Activated T-cell treated with anti-CD3 and anti-CD28 coated beads, Interleukin-2, amount 50 U/mL, for 48 hours (primary cell): ENCODE measurements around the gene FMNL2.

ENCODE experiments used
- DNase-seq, 2 experiments: peaks; one replicate each; pipeline ENCODE4 v3.0.0-alpha.2; 2020

Gene FMNL2

GRCh38 chr2:152588998-152589397, 254.0 kb downstream of the FMNL2 start:
- no peak for DNase-seq

- DNase-seq, result no peak
Measured at GRCh38 chr2:152594022-152594766, 259.2 kb downstream of the FMNL2 start.

DNA sequence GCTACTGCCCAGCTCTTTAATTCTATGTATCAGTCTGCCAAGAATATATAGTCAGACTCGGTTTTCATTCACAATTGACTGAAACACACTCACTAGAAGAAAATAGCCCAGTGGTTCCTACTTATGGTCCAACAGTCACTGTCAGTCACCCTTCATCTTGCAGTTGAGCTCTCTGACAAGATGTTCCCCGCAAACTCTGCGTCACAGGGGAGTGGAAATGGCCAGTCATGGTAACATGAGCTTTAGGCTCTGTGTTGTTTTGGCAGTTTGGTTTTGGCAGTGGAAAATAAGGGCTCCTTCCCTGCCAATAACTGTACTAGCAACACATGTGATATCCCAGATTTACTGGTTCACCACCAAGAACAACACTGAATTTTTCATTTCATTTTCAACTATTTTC, 259.8 kb downstream of the FMNL2 start:
- no peak for DNase-seq

GRCh38 chr2:152598975-152599759, 264.2 kb downstream of the FMNL2 start:
- no peak for DNase-seq

DNA sequence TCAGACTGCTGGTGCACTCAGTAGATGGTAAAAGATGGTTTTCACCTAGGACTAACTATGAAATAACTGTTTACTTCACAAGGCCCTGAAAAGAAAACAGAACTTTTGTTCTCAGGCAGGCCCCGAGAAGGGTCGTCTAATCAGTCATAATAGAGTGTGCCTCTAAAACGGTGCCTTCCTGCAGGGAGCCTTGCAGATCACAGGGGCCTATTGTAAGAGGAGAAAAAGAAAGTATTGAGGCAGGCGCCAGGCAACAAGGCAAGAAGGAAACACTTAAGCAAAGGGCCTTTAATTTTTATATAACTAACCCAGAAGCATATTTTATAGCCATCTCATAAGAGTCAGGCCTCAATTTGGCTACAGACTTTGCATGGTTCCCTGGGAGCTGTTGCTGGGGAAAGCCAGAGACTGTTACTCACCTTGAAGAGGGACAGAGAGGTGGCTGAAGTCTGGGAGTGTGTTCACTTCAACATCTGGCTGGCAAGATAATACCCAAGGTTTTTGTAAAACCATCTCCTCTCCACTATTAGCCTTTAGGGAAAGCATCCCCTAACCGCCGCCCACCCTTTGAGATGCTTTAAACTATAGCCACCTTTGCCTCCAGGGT, 265.2 kb downstream of the FMNL2 start:
- DNase-seq, result no peak

- no peak for DNase-seq
Measured at GRCh38 chr2:152600697-152601096, 265.7 kb downstream of the FMNL2 start.

GRCh38 chr2:152602750-152603149, 267.8 kb downstream of the FMNL2 start:
- DNase-seq, result no peak

GRCh38 chr2:152603166-152603565, 268.2 kb downstream of the FMNL2 start:
- no peak for DNase-seq

DNA sequence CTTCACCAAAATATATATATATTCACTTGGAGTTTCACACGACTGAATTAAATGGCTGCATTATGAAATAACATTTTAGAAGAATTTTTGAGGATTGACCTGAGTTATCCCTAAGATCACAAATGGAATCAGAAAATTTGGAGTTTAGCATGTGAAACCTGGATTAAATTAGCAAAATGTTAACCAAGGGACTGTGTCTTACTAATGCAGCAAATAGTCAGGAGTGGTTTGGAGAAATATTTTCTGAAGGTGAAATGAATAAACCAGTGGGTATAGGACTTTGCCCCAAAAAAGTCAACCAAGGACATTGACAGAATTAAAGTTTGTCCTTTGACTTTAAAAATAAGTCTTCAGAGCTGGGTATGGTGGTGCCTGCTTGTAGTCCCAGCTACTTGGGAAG, 271.1 kb downstream of the FMNL2 start:
- DNase-seq, result no peak

- DNase-seq, result no peak
Measured at GRCh38 chr2:152606941-152607340, 272.0 kb downstream of the FMNL2 start.

DNA sequence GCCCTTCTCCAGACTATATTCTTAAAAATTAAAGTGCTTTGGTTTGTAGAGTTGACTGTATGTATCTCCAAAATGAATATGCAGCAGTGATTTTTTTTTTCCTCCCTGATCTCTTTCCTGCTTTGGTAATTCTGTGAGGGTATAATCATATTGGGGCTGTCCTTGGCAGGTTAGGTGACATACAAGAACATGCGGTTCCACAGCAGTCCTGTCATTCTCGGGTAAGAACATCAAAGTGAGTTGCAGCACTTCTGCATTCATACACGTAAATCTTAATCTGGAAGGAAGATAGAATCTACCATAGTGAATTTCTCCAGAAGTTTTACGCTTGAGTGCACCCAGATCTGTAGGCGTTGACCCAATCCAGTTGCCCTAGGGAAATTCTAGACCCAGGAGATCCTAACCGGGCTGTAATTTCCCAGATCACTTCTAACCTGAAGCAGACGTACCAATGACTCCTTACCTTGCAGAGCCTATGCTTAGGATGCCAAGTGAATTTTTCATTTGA, 272.9 kb downstream of the FMNL2 start:
- no peak for DNase-seq

- DNase-seq, result no peak
Measured at GRCh38 chr2:152609154-152609553, 274.2 kb downstream of the FMNL2 start.

DNA sequence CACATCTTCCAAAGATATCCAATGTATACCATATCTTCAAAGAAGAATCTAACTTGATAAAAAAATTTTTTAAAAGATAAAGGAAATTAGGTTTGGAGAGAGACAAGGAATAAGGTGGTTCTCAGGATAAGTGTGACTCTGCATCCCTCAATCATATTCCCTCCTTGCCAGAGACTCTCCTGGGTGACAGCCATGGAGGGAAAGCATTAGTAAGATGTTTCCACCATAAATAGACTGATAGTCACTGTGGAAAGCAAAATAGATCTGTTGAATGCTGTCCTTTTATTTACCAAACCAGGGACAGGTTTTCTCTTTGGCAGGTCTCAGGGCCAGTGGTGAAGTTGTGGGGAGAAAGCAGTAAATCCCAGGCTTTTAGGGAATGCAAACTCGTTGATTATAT, 274.7 kb downstream of the FMNL2 start:
- no peak for DNase-seq

DNA sequence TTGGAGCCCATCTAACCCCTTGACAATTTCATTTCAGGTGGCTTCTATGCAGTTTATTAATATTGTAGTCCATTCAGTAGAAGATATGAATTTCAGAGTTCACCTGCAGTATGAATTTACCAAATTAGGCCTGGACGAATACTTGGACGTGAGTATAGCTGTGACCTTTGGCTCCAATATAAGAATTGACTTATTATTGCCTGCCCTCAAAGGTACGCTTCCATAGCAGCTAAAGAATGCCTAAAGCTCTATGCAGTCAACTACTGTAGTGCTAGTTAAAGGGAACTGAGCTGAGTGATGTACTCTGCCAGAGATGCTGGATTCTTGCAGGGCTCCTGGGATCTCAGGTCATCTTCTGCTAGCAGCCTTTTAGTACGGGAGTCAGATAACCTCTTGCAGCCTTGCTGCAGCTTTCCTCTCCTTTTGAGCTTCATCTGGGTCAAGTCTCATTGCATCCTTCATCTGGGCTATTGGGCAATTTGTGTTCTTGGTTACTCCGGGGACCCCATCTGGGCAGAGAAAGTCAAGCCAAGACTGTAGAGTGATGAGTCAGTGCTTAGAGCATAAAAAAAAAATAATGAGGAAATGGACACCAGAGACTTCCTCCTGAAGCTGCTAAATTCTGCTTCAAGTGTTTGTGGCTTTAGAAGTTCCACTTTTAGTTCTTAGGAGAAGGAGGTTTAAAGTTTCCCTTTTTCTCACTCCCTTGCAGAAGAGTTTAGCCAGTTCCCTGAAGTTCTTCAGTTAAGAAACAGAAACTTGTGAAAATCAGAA, 276.7 kb downstream of the FMNL2 start:
- no peak for DNase-seq

DNA sequence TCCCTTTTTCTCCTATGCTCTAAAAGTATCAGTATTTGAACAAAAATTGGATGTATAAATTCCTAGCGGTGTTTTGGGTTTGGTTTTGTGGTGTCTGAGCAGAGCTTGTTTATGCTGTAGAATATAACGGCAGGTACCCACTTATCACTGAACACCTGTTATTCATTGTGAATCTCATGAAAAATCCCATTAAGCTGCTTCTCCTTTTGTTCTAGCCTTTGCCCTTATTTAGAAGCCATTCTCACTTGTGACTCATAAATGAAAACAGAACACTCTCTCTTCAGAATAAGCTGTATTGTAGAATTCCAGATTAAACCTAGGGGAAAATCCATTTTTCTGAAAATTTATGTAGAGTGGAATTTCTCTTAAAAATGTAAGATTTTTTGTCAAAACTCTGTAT, 278.3 kb downstream of the FMNL2 start:
- DNase-seq, result no peak

DNA sequence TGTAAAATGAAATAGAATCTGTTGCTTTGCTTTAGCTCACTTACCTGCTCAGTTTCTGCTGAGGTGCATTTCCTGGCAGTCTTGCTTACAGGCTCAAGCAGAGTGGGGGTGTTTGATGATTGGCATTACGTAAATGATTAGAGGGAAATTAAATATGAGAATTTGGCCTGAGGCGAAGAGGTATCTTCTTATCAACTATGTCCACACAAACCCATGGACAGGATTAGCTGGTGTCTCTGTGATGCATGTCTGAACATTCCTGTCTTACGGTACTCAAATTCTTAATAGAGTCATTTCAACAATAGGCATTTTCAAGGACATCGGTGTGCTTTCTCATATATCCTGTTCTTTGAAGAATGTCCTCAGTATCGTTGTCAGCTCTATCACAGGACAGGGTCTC, 280.2 kb downstream of the FMNL2 start:
- no peak for DNase-seq

DNA sequence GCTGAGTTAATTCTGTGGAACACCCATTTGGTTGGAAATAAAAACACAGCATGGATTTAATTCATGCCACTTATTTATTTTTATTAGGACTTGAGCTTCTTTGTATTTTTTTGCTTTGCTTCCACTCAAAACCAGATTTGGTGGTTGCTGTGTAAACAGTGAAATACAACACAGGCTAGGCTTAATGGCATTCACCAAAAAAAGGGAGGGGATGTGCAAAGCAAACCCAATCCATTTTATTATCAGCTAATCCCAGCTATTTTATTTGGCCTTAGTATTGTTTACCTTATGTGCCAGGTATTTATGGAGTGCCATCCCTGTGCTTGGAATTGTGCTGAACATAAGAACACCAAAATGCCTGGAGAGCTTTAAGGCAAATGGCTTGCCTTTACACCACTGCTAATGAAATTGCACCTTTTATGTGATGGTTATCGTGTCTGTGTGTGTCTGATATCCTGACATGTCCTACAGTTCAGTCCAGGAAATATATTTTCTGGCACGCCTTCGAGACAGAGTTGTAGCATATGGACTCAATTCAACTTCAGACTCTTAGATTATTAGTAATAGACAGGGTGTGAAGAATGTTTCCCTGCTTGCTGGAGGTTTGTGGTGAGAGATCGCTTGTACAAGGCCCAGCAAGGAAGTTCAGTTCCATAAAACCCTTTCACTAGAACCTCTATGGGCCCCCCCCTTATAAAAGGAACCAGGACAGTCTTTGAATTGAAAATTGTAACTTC, 282.6 kb downstream of the FMNL2 start:
- no peak for DNase-seq

DNA sequence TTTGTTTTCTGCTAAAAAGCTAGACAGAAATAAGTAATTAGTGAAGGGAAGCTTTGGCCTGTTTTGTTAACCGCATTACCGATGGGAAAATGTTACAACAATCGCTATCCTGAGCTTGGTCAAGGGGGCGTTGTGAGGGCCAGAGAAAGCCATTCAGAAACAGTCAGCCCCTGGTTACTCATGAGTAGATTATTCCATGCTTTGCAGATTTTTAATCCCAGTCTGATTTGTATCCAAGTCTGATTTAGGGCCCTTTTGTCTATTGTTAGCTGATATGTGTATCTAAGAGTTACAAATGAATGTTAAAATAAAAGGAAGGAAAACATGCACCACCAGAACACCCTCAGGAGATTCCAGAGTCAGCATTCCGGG, 283.2 kb downstream of the FMNL2 start:
- no peak for DNase-seq

DNA sequence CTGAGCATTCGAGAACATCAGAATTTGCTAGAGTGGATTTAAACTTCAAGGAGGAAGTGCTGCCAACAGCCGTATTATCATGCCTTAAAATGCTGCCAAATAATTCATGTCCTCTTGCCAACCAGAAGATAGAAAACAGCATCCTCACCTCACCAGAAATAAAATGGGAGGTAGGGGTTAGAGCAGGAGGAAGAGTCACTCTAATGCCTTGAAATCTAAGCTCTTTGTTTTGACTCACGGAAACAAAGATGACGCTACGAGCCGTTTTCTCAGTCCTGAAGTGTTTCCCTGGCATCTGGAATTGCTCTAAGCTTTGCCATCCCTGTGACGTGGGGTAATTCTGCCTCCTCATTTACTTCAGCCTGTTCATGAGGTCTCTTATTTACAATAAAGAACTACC, 285.2 kb downstream of the FMNL2 start:
- DNase-seq, result no peak

DNA sequence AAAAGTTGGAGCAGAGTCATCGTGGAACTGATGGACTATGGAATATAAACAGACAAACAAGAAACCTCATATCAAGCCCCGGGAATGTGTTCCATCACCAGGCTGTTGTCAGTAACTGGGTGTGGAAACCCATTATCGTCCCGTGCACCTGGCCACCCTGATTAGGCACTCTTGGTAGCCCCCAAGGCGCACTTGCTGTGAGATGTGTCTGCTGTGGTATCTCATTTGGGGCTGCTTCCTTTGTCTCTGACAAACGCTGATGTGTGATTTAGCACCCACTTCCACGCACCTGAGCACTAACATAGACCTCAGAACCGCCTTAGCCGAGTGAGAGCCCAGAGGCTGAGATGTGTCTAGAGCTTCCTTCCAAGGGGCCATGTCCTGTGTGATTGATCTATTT, 286.0 kb downstream of the FMNL2 start:
- DNase-seq, result no peak

DNA sequence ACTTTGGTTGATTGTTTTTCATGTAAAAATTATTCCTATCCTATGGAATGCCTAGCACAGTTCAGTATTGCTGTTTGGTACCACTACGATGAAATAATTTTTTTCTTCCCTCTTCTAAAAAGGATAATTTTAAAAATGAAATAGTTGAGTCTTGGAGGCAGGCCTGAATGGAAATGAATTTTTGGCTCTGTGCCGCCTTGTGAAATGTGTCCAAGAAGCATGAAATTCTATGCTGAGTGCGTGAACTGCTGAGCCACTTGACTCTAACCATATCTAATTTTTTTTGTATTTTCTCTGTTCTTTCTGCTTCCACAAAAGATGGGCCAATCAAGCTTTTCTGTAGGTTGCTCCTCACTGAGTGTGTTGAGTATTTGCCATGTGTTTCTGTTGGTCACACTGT, 287.2 kb downstream of the FMNL2 start:
- no peak for DNase-seq

DNA sequence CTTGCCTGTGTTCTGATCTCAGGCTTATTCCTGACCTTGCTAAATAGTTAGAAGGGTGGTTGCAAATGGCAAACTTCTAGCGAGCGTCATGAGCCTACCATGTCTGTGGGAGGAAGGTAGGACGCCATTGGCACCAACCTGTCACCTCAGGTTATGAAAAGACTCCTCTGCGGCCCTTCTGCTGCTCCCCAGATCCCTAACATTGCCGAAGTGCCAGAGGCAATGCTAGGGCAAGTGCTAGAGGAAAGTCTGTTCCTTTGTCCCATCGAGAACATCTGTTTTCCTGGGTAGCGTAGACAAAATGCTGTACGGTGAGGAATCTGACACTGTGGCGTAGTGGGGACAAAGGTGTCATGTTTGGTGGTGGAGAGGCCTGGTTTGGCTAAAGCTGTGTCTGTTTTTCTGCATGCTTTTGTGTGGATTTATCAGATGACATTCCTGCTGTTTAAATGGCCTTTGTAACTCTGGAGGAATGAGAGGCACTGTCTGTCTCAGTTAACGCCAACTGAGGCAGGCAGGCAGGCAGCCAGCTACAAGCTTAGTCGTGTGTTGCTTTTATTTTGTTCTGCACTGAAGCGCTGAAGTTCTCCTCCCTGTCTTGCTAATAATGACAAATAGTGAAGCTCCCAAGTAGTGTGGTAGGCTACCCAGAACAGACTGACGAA, 288.2 kb downstream of the FMNL2 start:
- DNase-seq, result no peak
